ENCODE measurements around the gene BRD1.

The BRD1 gene

GRCh38 chr22:49850959-49851802 lies 23.5 kb upstream of the BRD1 start:
- no peak overlapping the region for H3K4me3 ChIP-seq (ENCODE audit: low read depth, low read length)
- TF ChIP-seq CTCF (IDR thresholded peaks at IDR 0.05; ENCODE audit: low read depth, low read length), result no peak

DNA sequence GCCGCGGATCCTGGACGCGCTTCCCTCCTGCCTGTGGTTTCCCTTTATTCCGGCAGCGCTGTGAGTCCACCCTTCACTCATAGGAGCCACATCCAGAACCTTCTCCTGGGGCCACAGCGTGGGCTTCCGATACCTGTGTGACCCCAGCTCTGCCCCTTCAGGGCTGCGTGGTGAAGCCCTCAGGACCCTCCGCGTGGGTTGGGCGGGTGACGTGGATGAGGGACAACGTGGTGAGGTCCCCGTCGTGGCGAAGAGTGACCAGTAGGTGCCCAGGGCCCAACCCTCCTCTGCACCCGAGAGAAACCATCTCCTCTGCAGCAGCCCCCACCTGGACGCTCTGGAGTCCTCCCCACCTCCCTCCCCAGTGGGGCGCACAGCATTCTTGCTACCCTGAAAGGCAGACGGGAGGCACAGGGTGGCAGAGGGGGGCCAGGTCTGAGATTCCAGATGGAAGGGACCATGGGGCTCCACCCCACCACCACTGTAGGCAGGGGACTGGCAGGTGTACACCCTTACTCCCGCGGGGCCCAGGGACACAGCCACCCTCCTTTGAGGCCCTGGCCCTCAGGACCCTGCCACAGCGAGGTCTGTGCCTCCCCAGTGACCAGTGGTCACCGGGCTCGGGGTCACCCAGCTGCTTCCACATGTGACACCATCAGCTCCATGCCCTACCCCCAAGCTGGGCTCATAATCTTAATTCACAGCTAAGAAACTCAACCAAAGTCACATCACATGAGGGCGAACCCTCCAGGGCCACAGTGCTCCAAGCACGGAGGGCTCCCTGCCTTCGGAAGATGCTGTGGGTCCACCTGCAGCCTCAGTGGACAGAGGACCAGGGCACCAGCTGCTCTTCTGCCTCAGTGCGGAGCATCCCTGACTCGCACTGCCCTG lies 22.6 kb upstream of the BRD1 start:
- no peak overlapping the region for H3K4me3 ChIP-seq (ENCODE audit: low read depth, low read length)
- no peak for TF ChIP-seq CTCF (IDR thresholded peaks at IDR 0.05; ENCODE audit: low read depth, low read length)

GRCh38 chr22:49849161-49850020 lies 21.7 kb upstream of the BRD1 start:
- TF ChIP-seq CTCF (IDR thresholded peaks at IDR 0.05; ENCODE audit: low read depth, low read length), result no peak
- H3K4me3 ChIP-seq (ENCODE audit: low read depth, low read length), result no peak overlapping the region

DNA sequence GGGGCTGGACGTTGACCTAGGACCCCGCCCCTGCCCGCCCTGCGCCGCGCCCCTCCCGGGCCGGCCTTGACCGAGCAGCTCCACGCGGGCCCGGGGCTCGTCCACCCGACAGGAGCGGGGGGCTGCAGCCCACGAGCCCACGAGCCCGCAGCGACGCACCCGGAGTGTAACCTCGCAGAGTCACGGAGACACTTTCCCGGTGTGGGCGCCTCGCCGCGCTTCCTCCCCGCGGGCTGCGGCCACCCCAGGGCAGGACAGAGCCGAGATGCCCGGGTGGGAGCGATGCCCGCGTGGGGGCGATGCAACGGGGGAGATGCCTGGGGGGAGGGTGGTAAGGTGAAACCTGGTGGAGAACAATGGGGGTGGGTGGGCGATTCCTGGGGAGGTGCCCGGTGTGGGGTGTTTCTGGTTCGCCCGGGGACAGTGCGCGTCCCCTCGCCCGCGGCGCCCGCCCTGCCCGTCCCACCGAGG lies 21.1 kb upstream of the BRD1 start:
- TF ChIP-seq CTCF (IDR thresholded peaks at IDR 0.05; ENCODE audit: low read depth, low read length), result no peak
- H3K4me3 ChIP-seq (ENCODE audit: low read depth, low read length), result peak overlapping the region; percentile 3; the same call in 1 of the 2 replicates

GRCh38 chr22:49847751-49848689 lies 20.3 kb upstream of the BRD1 start:
- no peak for TF ChIP-seq CTCF (IDR thresholded peaks at IDR 0.05; ENCODE audit: low read depth, low read length)
- H3K4me3 ChIP-seq (ENCODE audit: low read depth, low read length), result peak overlapping the region; percentile 3; the same call in 1 of the 2 replicates
